HG03280 (cell line): Measurements from ENCODE around the gene GPRASP2.
"Not testable (repeated sequence)": the region's sequence is repeated elsewhere in the genome, so short reads cannot be mapped to it uniquely, and the experiment has no call there.

Source experiments
- ATAC-seq: cut with Tn5 transposase; IDR thresholded peaks from one replicate; pipeline ENCODE4 v1.9.1; 2021; ENCODE audit warnings: mild to moderate bottlenecking, moderate library complexity; ENCODE audit not compliant: unreplicated experiment

GPRASP2 gene

GRCh38 chrX:102712216-102712966 lies at the start of gene GPRASP2:
Gene GPRASP2 (plus strand): TSS chrX:102712448. CDS start chrX:102714870, 2,422 bp downstream.
- no peak for ATAC-seq

- ATAC-seq, result not testable (repeated sequence)
These were observed 48.4 kb upstream of the GPRASP2 start for GRCh38 chrX:102663820-102664219.

GRCh38 chrX:102667034-102667433 lies 45.2 kb upstream of the GPRASP2 start:
- ATAC-seq, result not testable (repeated sequence)

- no peak for ATAC-seq
These were observed 42.7 kb upstream of the GPRASP2 start for GRCh38 chrX:102669526-102669925.

- no peak for ATAC-seq
These were observed 39.4 kb upstream of the GPRASP2 start for GRCh38 chrX:102672856-102673255.

DNA sequence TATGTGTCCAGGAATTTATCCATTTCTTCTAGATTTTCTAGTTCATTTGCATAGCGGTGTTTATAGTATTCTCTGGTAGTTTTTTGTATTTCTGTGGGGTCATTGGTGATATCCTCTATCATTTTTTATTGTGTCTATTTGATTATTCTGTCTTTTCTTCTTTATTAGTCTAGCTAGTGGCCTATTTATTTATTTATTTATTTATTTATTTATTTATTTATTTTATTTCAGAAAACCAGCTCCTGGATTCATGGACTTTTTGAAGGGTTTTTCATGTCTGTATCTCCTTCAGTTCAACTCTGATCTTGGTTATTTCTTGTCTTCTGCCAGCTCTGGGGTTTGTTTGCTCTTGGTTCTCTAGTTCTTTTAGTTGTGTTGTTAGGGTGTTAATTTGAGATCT lies 34.8 kb upstream of the GPRASP2 start:
- ATAC-seq, result not testable (repeated sequence)

DNA sequence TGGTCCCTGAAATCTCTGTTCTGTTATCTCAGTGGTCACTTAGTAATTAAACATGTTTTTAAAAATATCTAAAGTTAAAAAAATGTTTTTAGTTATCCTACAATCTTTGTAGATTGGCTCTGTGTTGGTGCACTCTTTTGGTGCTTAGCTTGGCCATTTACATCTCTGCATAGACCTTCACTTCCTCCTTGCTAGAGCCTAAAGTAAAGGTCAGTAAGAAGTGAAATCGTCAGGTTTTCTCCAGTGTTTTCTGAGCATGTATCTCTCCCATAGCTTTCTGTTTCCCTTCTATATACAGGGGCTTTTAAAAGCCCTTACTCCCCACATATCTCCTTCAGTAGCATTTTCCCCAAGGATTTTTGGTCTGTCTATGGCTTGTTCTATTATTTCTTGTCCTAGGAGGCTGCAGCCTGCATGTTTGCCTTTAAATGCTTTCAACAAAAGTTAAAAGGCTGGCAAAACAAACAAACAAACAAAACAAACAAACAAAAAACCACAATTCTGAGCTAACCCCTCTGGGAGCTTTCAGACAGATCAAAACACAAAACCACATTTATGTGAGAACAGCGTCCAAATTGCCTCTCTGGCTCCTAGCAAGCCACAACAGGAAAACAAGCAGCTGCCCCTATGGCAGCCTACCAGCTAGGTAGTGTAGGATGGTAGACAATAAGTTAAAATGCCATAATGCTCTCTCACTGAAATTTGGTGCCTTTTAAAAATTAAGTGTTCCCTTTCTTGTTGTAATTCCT lies 27.3 kb upstream of the GPRASP2 start:
- ATAC-seq, result no peak

GRCh38 chrX:102694749-102695148 lies 17.5 kb upstream of the GPRASP2 start:
- no peak for ATAC-seq

- ATAC-seq, result no peak
These were observed 15.9 kb upstream of the GPRASP2 start for GRCh38 chrX:102696306-102696705.

DNA sequence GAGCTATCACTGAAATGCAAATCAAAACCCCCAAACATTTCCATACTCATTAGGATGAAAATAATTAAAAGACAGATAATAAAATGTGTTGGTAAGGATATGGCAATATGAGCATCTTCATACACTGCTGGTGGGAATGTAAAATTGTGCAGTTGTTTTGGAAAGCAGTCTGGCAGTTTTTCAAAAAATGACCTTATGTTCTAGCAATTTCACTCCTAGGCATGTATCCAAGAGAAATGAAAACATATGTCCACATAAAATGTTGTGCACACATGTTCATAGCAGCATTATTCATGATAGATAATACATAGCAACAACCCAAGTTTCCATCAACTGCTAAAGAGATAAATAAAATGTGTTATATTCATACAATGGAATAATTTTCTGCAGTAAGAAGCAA lies 14.8 kb upstream of the GPRASP2 start:
- no peak for ATAC-seq

DNA sequence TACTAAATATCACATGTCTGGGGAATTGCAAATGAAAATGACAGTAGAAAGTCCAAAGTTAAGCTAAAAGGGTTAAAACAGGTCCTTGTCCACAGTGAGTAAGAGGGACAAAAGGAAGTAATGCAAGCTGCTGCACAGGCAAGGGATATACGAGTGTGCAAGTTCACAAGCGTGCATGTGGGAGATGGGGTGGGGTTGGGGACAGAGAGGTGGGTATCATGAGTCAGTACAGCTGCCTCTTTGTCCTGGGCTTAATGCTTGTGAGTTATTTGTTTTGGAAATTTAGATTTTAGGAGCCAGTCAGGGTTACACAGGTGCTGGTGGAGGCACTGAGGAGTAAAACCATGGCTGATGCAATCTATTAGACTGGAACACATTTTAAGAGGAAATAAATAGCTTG lies 3.3 kb upstream of the GPRASP2 start:
- no peak for ATAC-seq

- no peak for ATAC-seq
These were observed 404 bp upstream of the GPRASP2 start for GRCh38 chrX:102711872-102712215.

- ATAC-seq, result no peak
These were observed 855 bp downstream of the GPRASP2 start for GRCh38 chrX:102712981-102713625.

DNA sequence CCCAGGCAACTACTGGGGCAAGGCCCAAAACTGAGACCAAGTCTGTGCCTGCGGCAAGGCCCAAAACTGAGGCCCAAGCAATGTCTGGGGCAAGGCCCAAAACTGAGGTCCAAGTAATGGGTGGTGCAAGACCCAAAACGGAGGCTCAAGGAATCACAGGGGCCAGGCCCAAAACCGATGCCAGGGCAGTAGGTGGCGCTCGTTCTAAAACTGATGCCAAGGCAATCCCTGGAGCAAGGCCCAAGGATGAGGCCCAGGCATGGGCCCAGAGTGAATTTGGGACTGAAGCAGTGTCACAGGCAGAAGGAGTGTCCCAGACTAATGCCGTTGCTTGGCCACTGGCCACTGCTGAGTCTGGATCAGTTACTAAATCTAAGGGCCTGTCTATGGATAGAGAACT lies 2.7 kb downstream of the GPRASP2 start:
- ATAC-seq, result no peak

GRCh38 chrX:102715967-102716366 lies 3.7 kb downstream of the GPRASP2 start:
- ATAC-seq, result no peak

- no peak for ATAC-seq
These were observed 8.3 kb downstream of the GPRASP2 start, which contains the start of gene GPRASP3 for GRCh38 chrX:102720237-102721168. Gene GPRASP3 (plus strand): TSS chrX:102720743. CDS start chrX:102748996, 28,253 bp downstream.

- ATAC-seq, result not testable (repeated sequence)
These were observed 8.9 kb downstream of the GPRASP2 start for GRCh38 chrX:102721169-102721506.

DNA sequence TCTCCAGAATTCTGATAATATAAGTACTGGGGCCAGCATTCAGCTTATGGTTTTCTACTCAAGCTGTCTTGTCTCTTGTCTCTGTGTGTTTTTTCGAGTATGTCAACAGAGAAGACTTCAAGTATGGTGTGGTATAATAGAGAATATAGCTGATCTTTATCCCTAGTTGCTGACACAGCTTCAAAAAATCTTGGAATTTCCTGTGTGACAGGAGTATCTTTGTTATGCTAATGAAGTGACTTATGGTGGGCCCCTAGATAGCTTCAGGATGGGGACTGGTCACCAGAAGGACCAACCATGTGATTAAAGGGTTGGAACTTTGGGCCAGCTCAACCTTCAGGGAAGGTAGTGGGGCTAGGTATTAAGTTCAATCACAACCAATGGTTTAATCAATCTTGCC lies 11.2 kb downstream of the GPRASP2 start:
- no peak for ATAC-seq

- ATAC-seq, result no peak
These were observed 15.5 kb downstream of the GPRASP2 start for GRCh38 chrX:102727761-102728160.

DNA sequence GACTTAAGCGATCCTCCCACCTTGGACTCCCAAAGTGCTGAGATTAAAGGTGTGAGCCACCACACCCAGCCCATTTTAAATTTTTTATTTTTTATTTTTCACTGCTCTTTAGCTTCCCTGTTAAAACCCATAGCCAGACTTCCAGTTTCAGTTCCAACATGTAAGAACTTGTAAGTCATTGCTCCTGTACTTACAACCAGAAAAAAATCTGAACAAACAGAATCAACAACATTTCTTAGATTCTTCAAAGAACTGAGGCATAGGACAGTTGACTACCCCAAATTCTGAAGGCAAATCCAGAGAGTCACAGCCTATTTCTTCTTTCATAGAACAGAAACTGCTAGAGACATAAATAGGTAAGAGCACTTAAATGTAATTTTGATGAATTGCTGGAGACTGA lies 16.4 kb downstream of the GPRASP2 start:
- ATAC-seq, result no peak

DNA sequence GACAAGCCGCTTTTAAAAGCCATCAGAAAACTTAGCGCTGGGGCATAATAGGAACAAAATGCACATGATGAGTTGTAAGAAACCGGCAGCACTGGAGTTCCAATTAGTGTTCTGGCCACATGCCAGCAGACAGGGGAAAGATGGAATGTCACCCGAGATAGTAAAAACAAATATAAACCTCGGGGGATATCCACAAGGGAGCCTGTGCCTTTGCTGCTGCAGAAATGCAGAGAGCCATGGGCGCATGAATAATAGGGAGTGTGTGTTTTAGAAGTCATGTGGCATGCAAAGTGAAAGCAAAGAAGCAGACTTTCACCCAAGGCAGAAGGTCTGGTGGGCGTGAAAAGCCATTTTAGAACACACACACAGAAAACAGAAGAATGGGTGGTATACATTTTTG lies 27.4 kb downstream of the GPRASP2 start:
- ATAC-seq, result no peak
